H1 (cell line): ENCODE measurements around the gene TBC1D4. TPM values are rescaled to one million over a fixed set of nuclear protein-coding genes. Genes with fewer than 3 reads are reported as not detected.

Experiments used
- CTCF ChIA-PET: fragments of 300-600 bp; sonication (Branson Sonifier 250); formaldehyde crosslinking; loops from one replicate; lab custom pipeline; 2021; ENCODE audit not compliant: partially characterized antibody; lab: Charles Lee
- POLR2A ChIA-PET: fragments of 300-600 bp; sonication (Branson Sonifier 250); formaldehyde crosslinking; loops from one replicate; lab custom pipeline; 2021; ENCODE audit warnings: inconsistent platforms; ENCODE audit not compliant: partially characterized antibody; lab: Charles Lee
- DNase-seq, 2 experiments: peaks; one replicate each; pipeline versions ENCODE4 v3.0.0 to v3.0.0-alpha.2; 2010 to 2022; ENCODE audit warnings: low spot score in 2 of 2, low read depth in 1 of 2, mixed read lengths in 1 of 2
- FAIRE-seq: peaks from 2 replicates; lab custom pipeline; 2011; peaks lifted over from hg19 to GRCh38; lab: Jason Lieb, UNC
- H2AFZ ChIP-seq: 2 replicates; pipeline ENCODE4 v1.8.1; 2012; ENCODE audit warnings: low read length, inconsistent platforms
- H2AK5ac ChIP-seq: 2 replicates; pipeline ENCODE4 v1.6.1; 2013; ENCODE audit warnings: low read depth, low read length
- H2BK120ac ChIP-seq: replicated peaks from 2 replicates; pipeline ENCODE3; 2013; ENCODE audit warnings: low read depth, low read length, inconsistent platforms
- H2BK12ac ChIP-seq: 2 replicates; pipeline ENCODE4 v1.6.1; 2013; ENCODE audit warnings: low read depth, low read length
- H2BK15ac ChIP-seq: 2 replicates; pipeline ENCODE4 v1.6.1; 2013; ENCODE audit warnings: low read length
- H2BK20ac ChIP-seq: 2 replicates; pipeline ENCODE4 v1.6.1; 2013; ENCODE audit warnings: low read length
- H2BK5ac ChIP-seq: 2 replicates; pipeline ENCODE4 v1.6.1; 2013; ENCODE audit warnings: low read depth, low read length
- H3K14ac ChIP-seq: 2 replicates; pipeline ENCODE4 v1.6.1; 2013; ENCODE audit warnings: inconsistent platforms; ENCODE audit not compliant: insufficient read length
- H3K18ac ChIP-seq: 2 replicates; pipeline ENCODE4 v1.6.1; 2013; ENCODE audit warnings: low read length; ENCODE audit errors: extremely low read depth
- H3K23ac ChIP-seq: 2 replicates; pipeline ENCODE4 v1.6.1; 2013; ENCODE audit warnings: inconsistent platforms; ENCODE audit not compliant: insufficient read length
- H3K23me2 ChIP-seq: 2 replicates; pipeline ENCODE4 v1.6.1; 2013; ENCODE audit warnings: low read depth, low read length
- H3K27ac ChIP-seq: 2 replicates; pipeline ENCODE4 v1.6.1; 2011; ENCODE audit warnings: low read depth, low read length, inconsistent platforms
- H3K27me3 ChIP-seq, 4 experiments: replicated peaks in 1 of 4; 1 replicate in 1 of 4; 2 replicates in 3 of 4; pipeline versions ENCODE4 v1.6.1 to v1.8.1; 2011 to 2013; ENCODE audit warnings: low read length in 3 of 4, mild to moderate bottlenecking in 3 of 4, inconsistent platforms in 2 of 4, mixed read lengths in 2 of 4, moderate library complexity in 1 of 4; ENCODE audit not compliant: control insufficient read depth in 3 of 4, insufficient read depth in 3 of 4; ENCODE audit errors: extremely low read depth in 1 of 4
- H3K36me3 ChIP-seq, 4 experiments: 2 replicates each; pipeline versions ENCODE4 v1.6.1 to v1.8.1; 2011 to 2013; ENCODE audit warnings: mild to moderate bottlenecking in 4 of 4, low read length in 3 of 4, moderate library complexity in 2 of 4, control low read depth in 1 of 4, inconsistent platforms in 1 of 4; ENCODE audit not compliant: insufficient read depth in 4 of 4, control insufficient read depth in 2 of 4
- H3K4ac ChIP-seq: replicated peaks from 2 replicates; pipeline ENCODE3; 2013; ENCODE audit warnings: low read length, low read depth, mixed read lengths, inconsistent platforms; ENCODE audit not compliant: insufficient read length
- H3K4me1 ChIP-seq, 4 experiments: replicated peaks in 1 of 4; 1 replicate in 1 of 4; 2 replicates in 3 of 4; pipeline versions ENCODE4 v1.6.1 to v1.8.1; 2011 to 2013; ENCODE audit warnings: low read length in 3 of 4, inconsistent platforms in 2 of 4, mixed read lengths in 1 of 4; ENCODE audit not compliant: insufficient read depth in 4 of 4, control insufficient read depth in 3 of 4
- H3K4me2 ChIP-seq, 2 experiments: 2 replicates each; pipeline versions ENCODE4 v1.6.1 to v1.8.1; 2011 to 2013; ENCODE audit warnings: low read depth in 2 of 2, low read length in 2 of 2, control low read depth in 1 of 2, inconsistent platforms in 1 of 2, mild to moderate bottlenecking in 1 of 2; ENCODE audit not compliant: insufficient read depth in 1 of 2
- H3K4me3 ChIP-seq, 4 experiments: fragments of 200-600, 300-600 bp in 1 of 4; sonication (generic), shearing (Covaris generic), sonication (Bioruptor Twin) in 1 of 4; 2 replicates each; pipeline versions ENCODE4 v1.5.1 to v1.8.1; 2011 to 2016; ENCODE audit warnings: low read length in 4 of 4, low read depth in 3 of 4, control low read depth in 2 of 4, inconsistent platforms in 2 of 4, mild to moderate bottlenecking in 2 of 4, mixed read lengths in 1 of 4, moderate library complexity in 1 of 4; ENCODE audit not compliant: insufficient read depth in 2 of 4; ENCODE audit errors: extremely low read depth in 1 of 4
- H3K56ac ChIP-seq: replicated peaks from 2 replicates; pipeline ENCODE3; 2013; ENCODE audit warnings: low read depth, mild to moderate bottlenecking, mixed read lengths, low read length, inconsistent platforms; ENCODE audit not compliant: insufficient read length
- H3K79me1 ChIP-seq: 2 replicates; pipeline ENCODE4 v1.6.1; 2013; ENCODE audit warnings: low read depth, low read length, control low read depth
- H3K79me2 ChIP-seq, 2 experiments: 2 replicates each; pipeline versions ENCODE4 v1.6.1 to v1.8.1; 2012 to 2013; ENCODE audit warnings: low read length in 2 of 2, mild to moderate bottlenecking in 2 of 2, inconsistent platforms in 1 of 2; ENCODE audit not compliant: insufficient read depth in 2 of 2, control insufficient read depth in 1 of 2
- H3K9ac ChIP-seq, 4 experiments: replicated peaks in 1 of 4; 1 replicate in 1 of 4; 2 replicates in 3 of 4; pipeline versions ENCODE4 v1.6.1 to v1.8.1; 2011 to 2013; ENCODE audit warnings: low read depth in 3 of 4, low read length in 3 of 4, control low read depth in 2 of 4, mild to moderate bottlenecking in 2 of 4, moderate library complexity in 2 of 4, inconsistent platforms in 1 of 4; ENCODE audit errors: extremely low read depth in 1 of 4
- H3K9me3 ChIP-seq, 2 experiments: 2 replicates each; pipeline versions ENCODE4 v1.6.1 to v1.8.1; 2012 to 2013; ENCODE audit warnings: mild to moderate bottlenecking in 2 of 2, moderate library complexity in 2 of 2, control low read depth in 1 of 2, inconsistent platforms in 1 of 2, low read depth in 1 of 2, low read length in 1 of 2, mixed read lengths in 1 of 2; ENCODE audit not compliant: insufficient read depth in 2 of 2
- H4K20me1 ChIP-seq, 2 experiments: replicated peaks in 1 of 2; 2 replicates each; pipeline versions ENCODE3 to v1.8.1; 2011 to 2013; ENCODE audit warnings: inconsistent platforms in 2 of 2, low read length in 2 of 2, mild to moderate bottlenecking in 1 of 2; ENCODE audit not compliant: insufficient read depth in 2 of 2, control insufficient read depth in 1 of 2
- H4K5ac ChIP-seq: 2 replicates; pipeline ENCODE4 v1.6.1; 2013; ENCODE audit warnings: low read length, low read depth, mixed read lengths, inconsistent platforms; ENCODE audit not compliant: insufficient read length
- H4K8ac ChIP-seq: 2 replicates; pipeline ENCODE4 v1.8.0; 2013; ENCODE audit warnings: mild to moderate bottlenecking, moderate library complexity, low read length, inconsistent platforms; ENCODE audit not compliant: insufficient read depth; ENCODE audit errors: extremely low read depth
- H4K91ac ChIP-seq: replicated peaks from 2 replicates; pipeline ENCODE3; 2013; ENCODE audit warnings: low read length, mixed read lengths, inconsistent platforms; ENCODE audit not compliant: insufficient read length
- TBP ChIP-seq: IDR thresholded peaks from 2 replicates; pipeline ENCODE4 v1.6.1; 2011; ENCODE audit warnings: low read depth, low read length, improper control_type of control experiment
- polyA plus RNA-seq, 7 experiments: library from polyadenylated mRNA; depleted of rRNA in 3 of 7; stranded (reverse) in 5 of 7; unstranded in 2 of 7; fragments of >200 nt in 5 of 7; fragments of 200-250 nt in 2 of 7; gene quantifications; 1 replicate in 5 of 7; 2 replicates in 1 of 7; 4 replicates in 1 of 7; pipeline versions ENCODE4 v1.2.1 to v1.2.3, GENCODE V29; 2011 to 2013; ENCODE audit warnings: missing spikeins in 2 of 7, mixed read lengths in 2 of 7
- total RNA-seq: library from RNA; stranded (reverse); fragmentation: NEBNext Ultra II Directional; extraction: Animal tissue kit (Norgen Biotek cat#: 25700); gene quantifications from 2 replicates; pipeline ENCODE4 v1.2.1, GENCODE V29; 2021
- TF ChIP-seq, protein P1 (sequence below): IDR thresholded peaks from 2 replicates; pipeline ENCODE4 v1.6.1; 2011; ENCODE audit warnings: low read depth, mild to moderate bottlenecking, low read length; ENCODE audit not compliant: insufficient read depth

TBC1D4 gene
- total and polyA plus RNA-seq, 2 of the 8 experiments (the other 6 are each of a cell fraction or from before 2014, with no cell fraction given), result 16.7 to 39.0 TPM

DNA sequence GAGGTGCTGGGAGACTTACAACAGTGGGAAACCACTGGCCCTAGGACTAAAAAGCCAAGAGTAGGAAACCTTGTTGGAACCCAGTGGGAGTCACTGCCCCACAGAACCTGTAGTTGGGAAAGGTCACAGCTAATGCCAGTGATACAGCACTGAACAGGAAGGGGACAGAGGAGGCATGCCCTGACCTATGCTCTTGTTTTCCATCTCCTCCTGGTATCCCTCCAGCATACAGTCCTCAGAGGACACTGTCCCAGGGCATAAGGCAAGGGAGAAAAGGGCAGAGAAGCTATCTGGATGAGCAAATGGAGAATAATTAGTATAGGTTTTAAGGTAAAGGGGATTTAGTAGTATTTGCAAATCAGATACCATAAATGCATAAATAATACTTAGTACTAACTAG is 11.2 kb upstream of the TBC1D4 start:
- no peaks in the 10 kb centered on the region for H3K4me1 ChIP-seq
- no peaks in the 10 kb centered on the region for H3K23me2 ChIP-seq
- H3K14ac ChIP-seq, result no peak overlapping the region
- H2BK120ac ChIP-seq, result no peak overlapping the region
- no peak for DNase-seq
- H3K9me3 ChIP-seq, result no peaks in the 10 kb centered on the region
- H2AFZ ChIP-seq, result no peak overlapping the region
- H3K79me1 ChIP-seq, result no peaks in the 10 kb centered on the region
- H3K36me3 ChIP-seq, result no peaks in the 10 kb centered on the region
- no peak overlapping the region for H2BK20ac ChIP-seq
- no peak overlapping the region for H3K56ac ChIP-seq
- no peak overlapping the region for H3K4ac ChIP-seq
- H2AK5ac ChIP-seq, result no peak overlapping the region
- ChIA-PET POLR2A (no interaction called here), CTCF (interaction anchor here (1.2 to 1.8 kb wide), 2 partner anchors 11 to 30 kb away, joined by 4 to 5 read pairs; partner anchors contain the start of gene TBC1D4)
- no peak overlapping the region for H3K27ac ChIP-seq
- no peak overlapping the region for H2BK5ac ChIP-seq
- H3K27me3 ChIP-seq, result no peaks in the 10 kb centered on the region
- no peak overlapping the region for H2BK15ac ChIP-seq
- no peak overlapping the region for H3K9ac ChIP-seq
- H4K5ac ChIP-seq, result no peak overlapping the region
- no peak overlapping the region for H3K23ac ChIP-seq
- no peak overlapping the region for H4K8ac ChIP-seq
- no peaks in the 10 kb centered on the region for H4K20me1 ChIP-seq
- H3K4me2 ChIP-seq, result no peak overlapping the region
- no peak overlapping the region for H3K18ac ChIP-seq
- no peak overlapping the region for H4K91ac ChIP-seq
- no peak overlapping the region for H3K4me3 ChIP-seq
- H2BK12ac ChIP-seq, result no peak overlapping the region
- no peaks in the 10 kb centered on the region for H3K79me2 ChIP-seq
- no peak for FAIRE-seq
- no peak for TF ChIP-seq TBP
- TF ChIP-seq, protein P1, sequence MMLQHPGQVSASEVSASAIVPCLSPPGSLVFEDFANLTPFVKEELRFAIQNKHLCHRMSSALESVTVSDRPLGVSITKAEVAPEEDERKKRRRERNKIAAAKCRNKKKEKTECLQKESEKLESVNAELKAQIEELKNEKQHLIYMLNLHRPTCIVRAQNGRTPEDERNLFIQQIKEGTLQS, result no peak
